Choroid plexus epithelial cell (primary cell): ENCODE measurements around the gene RIMBP2.

Source experiments
- DNase-seq: peaks from one replicate; pipeline ENCODE4 v3.0.0-alpha.2; 2010; ENCODE audit warnings: low read depth
- H3K4me3 ChIP-seq: 2 replicates; pipeline ENCODE4 v1.5.1; 2011; ENCODE audit warnings: low read depth, mild to moderate bottlenecking, control low read depth, low read length, moderate library complexity
- TF ChIP-seq, protein P1 (sequence below): conservative IDR thresholded peaks from 2 replicates; pipeline ENCODE4 v1.5.1; 2011; ENCODE audit warnings: low read depth, mild to moderate bottlenecking, control low read depth, inconsistent platforms, low read length, moderate library complexity

The RIMBP2 gene

DNA sequence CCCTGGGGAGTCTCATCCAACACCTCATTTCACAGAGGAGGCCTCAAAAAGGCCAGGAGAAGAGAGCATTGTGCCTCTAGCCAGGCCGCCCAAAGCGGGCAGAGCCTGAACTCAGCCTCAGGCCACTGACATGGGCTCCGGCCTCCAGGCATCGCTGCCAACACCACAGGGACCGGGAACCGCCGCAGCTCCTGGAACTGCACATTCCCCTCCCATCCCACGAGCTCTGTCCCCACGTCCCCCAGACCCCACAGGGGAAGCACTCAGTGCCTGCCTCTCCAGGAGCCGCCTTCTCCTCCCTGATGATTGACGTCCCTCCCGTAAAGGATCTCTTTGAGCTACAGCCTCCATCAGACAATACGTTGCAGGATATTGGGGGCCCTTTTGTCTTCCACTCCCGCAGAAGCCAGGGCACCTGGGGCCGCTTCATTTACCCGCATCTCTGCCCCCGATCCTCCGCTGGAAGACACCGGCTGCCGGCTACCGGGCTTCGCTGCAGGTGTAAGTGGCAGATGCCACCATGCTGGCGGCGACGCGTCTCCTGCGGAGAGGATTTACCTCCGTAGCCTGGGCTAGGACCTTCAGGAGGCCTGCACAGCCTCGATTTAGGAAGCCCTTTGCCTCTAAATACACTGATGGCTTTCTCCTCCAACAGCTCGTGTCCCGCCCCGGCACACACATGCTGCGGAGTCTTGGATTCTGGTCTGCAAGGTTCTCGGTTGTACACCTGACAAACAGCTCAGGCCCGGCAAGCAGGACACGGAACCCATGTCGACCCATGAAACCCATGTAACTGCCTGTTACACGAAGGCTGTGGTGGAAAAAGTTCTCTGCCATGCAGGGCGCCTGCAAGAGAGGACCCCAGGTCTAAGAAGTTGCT lies 104.8 kb downstream of the RIMBP2 start:
- no peak overlapping the region for H3K4me3 ChIP-seq
- TF ChIP-seq, protein P1, sequence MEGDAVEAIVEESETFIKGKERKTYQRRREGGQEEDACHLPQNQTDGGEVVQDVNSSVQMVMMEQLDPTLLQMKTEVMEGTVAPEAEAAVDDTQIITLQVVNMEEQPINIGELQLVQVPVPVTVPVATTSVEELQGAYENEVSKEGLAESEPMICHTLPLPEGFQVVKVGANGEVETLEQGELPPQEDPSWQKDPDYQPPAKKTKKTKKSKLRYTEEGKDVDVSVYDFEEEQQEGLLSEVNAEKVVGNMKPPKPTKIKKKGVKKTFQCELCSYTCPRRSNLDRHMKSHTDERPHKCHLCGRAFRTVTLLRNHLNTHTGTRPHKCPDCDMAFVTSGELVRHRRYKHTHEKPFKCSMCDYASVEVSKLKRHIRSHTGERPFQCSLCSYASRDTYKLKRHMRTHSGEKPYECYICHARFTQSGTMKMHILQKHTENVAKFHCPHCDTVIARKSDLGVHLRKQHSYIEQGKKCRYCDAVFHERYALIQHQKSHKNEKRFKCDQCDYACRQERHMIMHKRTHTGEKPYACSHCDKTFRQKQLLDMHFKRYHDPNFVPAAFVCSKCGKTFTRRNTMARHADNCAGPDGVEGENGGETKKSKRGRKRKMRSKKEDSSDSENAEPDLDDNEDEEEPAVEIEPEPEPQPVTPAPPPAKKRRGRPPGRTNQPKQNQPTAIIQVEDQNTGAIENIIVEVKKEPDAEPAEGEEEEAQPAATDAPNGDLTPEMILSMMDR, result no peak
- DNase-seq, result no peak

DNA sequence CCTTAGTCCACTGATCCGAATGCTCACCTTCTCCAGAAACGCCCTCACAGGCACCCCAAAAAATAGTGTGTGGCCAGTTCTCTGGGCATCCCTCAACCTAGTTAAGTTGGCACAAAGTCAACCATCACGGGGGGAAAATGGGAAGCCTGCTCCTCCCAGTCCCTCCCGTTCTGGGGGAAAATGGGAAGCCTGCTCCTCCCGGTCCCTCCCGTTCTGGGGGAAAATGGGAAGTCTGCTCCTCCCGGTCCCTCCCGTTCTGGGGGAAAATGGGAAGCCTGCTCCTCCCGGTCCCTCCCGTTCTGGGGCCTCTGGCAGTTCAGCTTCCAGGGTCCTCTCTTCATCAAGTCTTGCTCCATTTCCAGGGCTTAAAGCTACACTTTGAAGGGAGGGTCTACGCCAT lies 106.1 kb downstream of the RIMBP2 start:
- TF ChIP-seq, protein P1, result no peak
- no peak for DNase-seq
- no peak overlapping the region for H3K4me3 ChIP-seq

DNA sequence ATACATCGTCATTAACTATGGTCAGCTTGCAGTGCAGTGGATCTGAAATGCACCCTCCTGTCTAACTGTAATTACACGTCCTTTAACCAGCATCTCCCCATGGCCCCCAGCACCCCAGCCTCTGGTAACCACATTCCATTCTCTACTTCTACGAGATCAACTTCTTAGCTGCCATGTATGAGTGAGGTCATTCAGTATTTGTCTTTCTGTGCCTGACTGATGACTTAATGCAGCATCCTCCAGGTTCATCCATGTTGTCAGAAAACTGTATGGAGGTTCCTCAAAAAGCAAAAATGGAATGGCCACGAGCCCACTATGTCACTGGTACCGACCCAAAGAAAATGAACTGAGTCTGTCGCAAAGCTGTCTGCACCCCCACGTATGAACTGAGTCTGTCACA lies 107.3 kb downstream of the RIMBP2 start:
- TF ChIP-seq, protein P1, result no peak
- no peak for DNase-seq
- no peak overlapping the region for H3K4me3 ChIP-seq

DNA sequence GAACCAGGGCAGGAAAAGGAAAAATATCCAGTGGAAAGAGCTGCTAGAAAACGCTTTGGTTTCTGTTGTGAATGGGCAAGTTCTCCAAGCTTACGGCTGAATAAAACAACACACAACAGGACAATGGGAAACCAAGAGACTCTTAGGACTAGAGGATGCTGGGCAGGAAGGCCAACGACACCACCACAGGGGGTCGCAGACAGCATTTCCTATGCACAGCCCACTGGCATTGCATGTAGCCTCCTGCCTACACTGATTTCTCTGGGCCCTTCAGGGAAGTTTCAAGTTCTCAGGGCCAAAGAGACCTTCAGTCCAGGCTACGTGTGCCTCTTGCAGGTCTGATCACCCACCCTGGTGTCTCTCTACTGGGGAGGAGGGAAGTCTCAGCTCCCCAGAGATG lies 108.0 kb downstream of the RIMBP2 start:
- TF ChIP-seq, protein P1, result no peak
- no peak for DNase-seq
- H3K4me3 ChIP-seq, result no peak overlapping the region

DNA sequence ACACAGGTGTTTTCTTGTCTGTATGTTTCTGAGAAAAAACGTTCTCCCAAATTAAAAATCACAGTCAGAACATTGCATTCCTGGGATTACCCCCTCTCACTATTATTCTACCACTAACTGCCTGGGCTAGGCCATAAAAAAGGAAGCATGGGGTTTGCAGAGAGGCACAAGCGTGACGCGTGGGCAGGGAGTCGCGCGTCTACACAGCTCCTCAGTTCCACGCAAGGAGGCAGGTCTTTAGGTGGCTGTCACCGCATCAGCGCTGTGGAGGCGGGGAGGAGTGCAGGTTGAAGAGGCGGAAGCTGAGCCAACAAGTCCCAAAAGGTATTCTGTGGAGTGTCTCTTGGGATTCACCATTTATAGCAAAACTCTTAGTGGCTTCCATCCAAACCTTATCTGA lies 109.9 kb downstream of the RIMBP2 start:
- TF ChIP-seq, protein P1, result no peak
- H3K4me3 ChIP-seq, result no peak overlapping the region
- DNase-seq, result no peak

DNA sequence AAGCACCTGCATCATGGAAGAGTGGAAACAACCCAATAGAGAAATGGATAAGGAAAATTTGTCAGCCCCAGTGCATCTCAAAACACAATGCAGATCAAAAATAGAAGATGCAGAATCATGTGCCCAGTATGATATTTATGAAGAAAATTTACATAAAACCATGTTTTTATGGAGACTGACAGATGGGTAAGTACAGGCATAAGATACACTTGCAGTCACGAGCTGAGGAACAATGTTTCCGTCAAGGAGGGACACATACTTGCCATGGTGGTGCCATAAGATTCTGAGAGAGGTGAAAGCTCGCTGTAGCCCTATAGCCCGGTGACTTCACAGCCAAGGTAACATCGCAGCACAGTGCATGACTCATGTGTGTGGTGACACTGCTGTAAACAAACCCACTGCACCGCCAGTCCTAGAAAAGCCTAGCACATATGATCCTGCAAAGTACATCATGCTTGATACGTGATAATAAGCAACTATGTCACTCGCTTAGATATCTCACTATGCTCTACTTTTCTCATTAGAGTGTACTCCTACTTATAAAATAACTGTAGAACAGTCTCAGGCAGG lies 112.6 kb downstream of the RIMBP2 start:
- no peak overlapping the region for H3K4me3 ChIP-seq
- no peak for DNase-seq

More for the DNA sequence above, 112.6 kb downstream of the RIMBP2 start:
- TF ChIP-seq, protein P1, result no peak
